Gastroesophageal sphincter (tissue), 4 donors: Measurements from ENCODE around the gene NKD1. TPM values are rescaled to one million over a fixed set of nuclear protein-coding genes. Genes with fewer than 3 reads are reported as not detected.

Experiments
- ATAC-seq: fragments of 150-250 bp; one replicate; pipeline ENCODE4 v1.9.1; 2016; ENCODE audit warnings: mild to moderate bottlenecking, moderate library complexity
- H3K27ac ChIP-seq, 4 donors: fragments of 200-600 bp; sonication (generic) in 3 of 4; 1 replicate in 3 of 4; 2 replicates in 1 of 4; pipeline ENCODE4 v1.5.1; 2016 to 2019
- H3K27me3 ChIP-seq: fragments of 200-600 bp; sonication (generic); one replicate; pipeline ENCODE4 v1.5.1; 2019
- H3K36me3 ChIP-seq, 2 donors: fragments of 200-600 bp; sonication (generic); one replicate each; pipeline ENCODE4 v1.5.1; 2019; ENCODE audit warnings: control low read depth in 1 of 2
- H3K4me1 ChIP-seq, 3 donors: fragments of 200-600 bp; sonication (generic); 1 replicate in 2 of 3; 2 replicates in 1 of 3; pipeline ENCODE4 v1.5.1; 2016 to 2019; ENCODE audit warnings: control low read depth in 2 of 3
- H3K4me3 ChIP-seq, 2 donors: fragments of 200-600 bp; sonication (generic); one replicate each; pipeline ENCODE4 v1.5.1; 2019; ENCODE audit warnings: mild to moderate bottlenecking in 1 of 2, moderate library complexity in 1 of 2
- H3K9me3 ChIP-seq, 3 donors: fragments of 200-600 bp; sonication (generic); one replicate each; pipeline ENCODE4 v1.5.1; 2017 to 2019; ENCODE audit warnings: control low read depth in 2 of 3
- CTCF ChIP-seq, 4 experiments: fragments of 200-600 bp in 2 of 4; fragments of 450-650 bp in 2 of 4; sonication (generic) in 1 of 4; IDR thresholded peaks; one replicate each; pipeline ENCODE4 v1.5.1; 2017 to 2019; ENCODE audit warnings: antibody characterized with exemption in 4 of 4, mild to moderate bottlenecking in 2 of 4, moderate library complexity in 2 of 4
- EP300 ChIP-seq: sonication (generic); formaldehyde crosslinking; IDR thresholded peaks from one replicate; pipeline ENCODE4 v1.6.1; 2017; ENCODE audit warnings: antibody characterized with exemption, mild to moderate bottlenecking
- POLR2A ChIP-seq, 2 donors: fragments of 450-650 bp; IDR thresholded peaks; one replicate each; pipeline ENCODE4 v1.6.1; 2017; ENCODE audit warnings: antibody characterized with exemption in 2 of 2, mild to moderate bottlenecking in 2 of 2, moderate library complexity in 1 of 2
- POLR2AphosphoS5 ChIP-seq: sonication (generic); formaldehyde crosslinking; IDR thresholded peaks from one replicate; pipeline ENCODE4 v1.6.1; 2017; ENCODE audit warnings: antibody characterized with exemption
- WGBS, 2 donors: methylation state at CpG; one replicate each; pipeline ENCODE4 v1.1.5; 2018; ENCODE audit warnings: low coverage in 1 of 2; 5-methylcytosine and 5-hydroxymethylcytosine counted together
- total RNA-seq, 4 donors: library from RNA; depleted of rRNA; stranded (reverse); fragments of >200 nt; gene quantifications; one replicate each; pipeline ENCODE4 v1.1.0, GENCODE V29; 2016

Gene NKD1
- total RNA-seq, 4 donors from 2014 or later: 27.7 to 69.2 (median 48.7) TPM

- Histone ChIP-seq H3K27ac (peak overlapping the region; percentile 4 to 96 (median 90)), H3K9me3 (no peaks in the 10 kb centered on the region), H3K4me3 (no peak overlapping the region), H3K27me3 (no peaks in the 10 kb centered on the region), H3K4me1 (peaks cover 7 to 100% (median 41%) of the 10 kb centered on the region in 3 donors), H3K36me3 (no peaks in the 10 kb centered on the region)
- WGBS, 2 donors: 40% methylated on average over 1 of the region's 17 CpGs; no CpG with 5 or more reads in 1 of the 2 donors
- ATAC-seq: no peak
- no peak for TF ChIP-seq POLR2A (IDR thresholded peaks at IDR 0.05)
- TF ChIP-seq POLR2AphosphoS5: no peak
- no peak for TF ChIP-seq EP300
- no peak for TF ChIP-seq CTCF (IDR thresholded peaks at IDR 0.05)
Measured at GRCh38 chr16:50606431-50607050, 58.3 kb downstream of the NKD1 start.

- no peak overlapping the region for H3K4me3 ChIP-seq
- 9 to 69% methylated on average over 1 to 2 of the region's 3 CpGs for WGBS, 2 donors
Measured at GRCh38 chr16:50607051-50607431, 58.8 kb downstream of the NKD1 start.

GRCh38 chr16:50607447-50607846 lies 59.3 kb downstream of the NKD1 start:
- ATAC-seq: no peak
- peak overlapping the region; percentile 10 to 96 (median 90) for H3K27ac ChIP-seq
- no peak for TF ChIP-seq EP300
- WGBS, 2 donors: 30 to 63% methylated on average over 4 of the region's 4 CpGs
- peaks cover 5 to 100% (median 32%) of the 10 kb centered on the region in 3 donors for H3K4me1 ChIP-seq
- no peaks in the 10 kb centered on the region for H3K9me3 ChIP-seq
- H3K4me3 ChIP-seq: no peak overlapping the region
- no peaks in the 10 kb centered on the region for H3K36me3 ChIP-seq
- H3K27me3 ChIP-seq: no peaks in the 10 kb centered on the region

More at GRCh38 chr16:50607051-50607431, 58.8 kb downstream of the NKD1 start:
- ATAC-seq: no peak
- Histone ChIP-seq H3K9me3 (no peaks in the 10 kb centered on the region), H3K4me1 (peaks cover 6 to 100% (median 36%) of the 10 kb centered on the region in 3 donors), H3K36me3 (no peaks in the 10 kb centered on the region), H3K27me3 (no peaks in the 10 kb centered on the region), H3K27ac (peak overlapping the region; percentile 4 to 96 (median 90))
- TF ChIP-seq POLR2AphosphoS5 (no peak), EP300 (no peak), CTCF (IDR thresholded peaks at IDR 0.05) (no peak), POLR2A (IDR thresholded peaks at IDR 0.05) (no peak)

- H3K4me3 ChIP-seq: no peak overlapping the region
- peaks cover 2 to 100% (median 26%) of the 10 kb centered on the region in 3 donors for H3K4me1 ChIP-seq
- H3K27me3 ChIP-seq: no peaks in the 10 kb centered on the region
- 86% methylated on average over 11 of the region's 14 CpGs; no CpG with 5 or more reads in 1 of the 2 donors for WGBS, 2 donors
- H3K27ac ChIP-seq: peak overlapping the region; percentile 10 to 96 (median 90)
- no peak for ATAC-seq
- H3K9me3 ChIP-seq: no peaks in the 10 kb centered on the region
- no peaks in the 10 kb centered on the region for H3K36me3 ChIP-seq
- no peak for TF ChIP-seq POLR2A (IDR thresholded peaks at IDR 0.05)
Measured at GRCh38 chr16:50607970-50608557, 59.9 kb downstream of the NKD1 start.

GRCh38 chr16:50609049-50609448 lies 60.9 kb downstream of the NKD1 start:
- 96% methylated on average over 4 of the region's 7 CpGs; no CpG with 5 or more reads in 1 of the 2 donors for WGBS, 2 donors
- Histone ChIP-seq H3K4me1 (peaks cover 7 to 100% (median 24%) of the 10 kb centered on the region in 3 donors), H3K36me3 (no peaks in the 10 kb centered on the region), H3K9me3 (no peaks in the 10 kb centered on the region), H3K27me3 (no peaks in the 10 kb centered on the region), H3K4me3 (no peak overlapping the region), H3K27ac (peak overlapping the region; percentile 4 to 96 (median 90))
- no peak for ATAC-seq
- TF ChIP-seq POLR2AphosphoS5 (no peak), CTCF (IDR thresholded peaks at IDR 0.05) (no peak), POLR2A (IDR thresholded peaks at IDR 0.05) (no peak), EP300 (no peak)

GRCh38 chr16:50609471-50609870 lies 61.3 kb downstream of the NKD1 start:
- peak; percentile 35 for ATAC-seq
- WGBS, 2 donors: 37 to 53% methylated on average over 2 to 3 of the region's 5 CpGs
- H3K27me3 ChIP-seq: no peaks in the 10 kb centered on the region
- H3K36me3 ChIP-seq: no peaks in the 10 kb centered on the region
- TF ChIP-seq CTCF (IDR thresholded peaks at IDR 0.05) (peak in 3 of 4 experiments; percentile 20 to 46 (median 37)), POLR2A (IDR thresholded peaks at IDR 0.05) (no peak)
- peaks cover 7 to 100% (median 23%) of the 10 kb centered on the region in 3 donors for H3K4me1 ChIP-seq
- no peak overlapping the region for H3K4me3 ChIP-seq
- peak overlapping the region; percentile 4 to 96 (median 90) for H3K27ac ChIP-seq
- no peaks in the 10 kb centered on the region for H3K9me3 ChIP-seq
